Measurements from ENCODE around the gene ALK. TPM values are rescaled to one million over a fixed set of nuclear protein-coding genes. Genes with fewer than 3 reads are reported as not detected.

Gene ALK
- total and polyA plus RNA-seq, 2 experiments from 2014 or later, result 0.35 TPM; not detected in 1

GRCh38 chr2:29560030-29560429 is 361.4 kb downstream of the ALK start:
- Histone ChIP-seq H3K36me3 (ENCODE audit: insufficient read depth) (no peaks in the 10 kb centered on the region), H3F3A (replicated peaks; ENCODE audit: low read depth) (no peaks in the 10 kb centered on the region), H3K4me1 (ENCODE audit: insufficient read depth) (peaks cover 7% of the 10 kb centered on the region; the same call in 1 of the 2 replicates), H3K27me3 (ENCODE audit: insufficient read depth) (no peaks in the 10 kb centered on the region), H3K79me2 (replicated peaks; ENCODE audit: insufficient read depth) (no peaks in the 10 kb centered on the region), H3K9me2 (ENCODE audit: insufficient read depth) (peaks cover 6% of the 10 kb centered on the region; the same call in 1 of the 2 replicates), H3K4me2 (no peak overlapping the region), H3K4me3 (no peak overlapping the region), H4K20me1 (replicated peaks; ENCODE audit: insufficient read depth) (no peaks in the 10 kb centered on the region), H2AFZ (no peak overlapping the region), H3K27ac (ENCODE audit: low read depth) (no peak overlapping the region)
- H3K36me3 Mint-ChIP-seq (ENCODE audit: low read depth), result no peaks in the 10 kb centered on the region
- ATAC-seq (no peak), DNase-seq (ENCODE audit: low spot score) (no peak)
- H3K27me3 Mint-ChIP-seq (ENCODE audit: insufficient read depth, low read depth, poor library complexity), result peaks cover 2% of the 10 kb centered on the region
- H3K4me1 Mint-ChIP-seq, result peaks cover 6% of the 10 kb centered on the region
- no peaks in the 10 kb centered on the region; the same call in 2 of the 3 replicates for H3K9me3 Mint-ChIP-seq
- no peak for TF ChIP-seq ZNF114 (CRISPR knock-in tag; IDR thresholded peaks at IDR 0.05)
- no peak for TF ChIP-seq JUNB (IDR thresholded peaks at IDR 0.05; ENCODE audit: unreplicated experiment)
- TF ChIP-seq ZNF331 (CRISPR knock-in tag; IDR thresholded peaks at IDR 0.05; ENCODE audit: low read depth), result no peak
- TF ChIP-seq REST (IDR thresholded peaks at IDR 0.05; ENCODE audit: unreplicated experiment), result no peak
- TF ChIP-seq EZH2phosphoT487 (IDR thresholded peaks at IDR 0.05; ENCODE audit: unreplicated experiment), result no peak
- TF ChIP-seq NANOG (IDR thresholded peaks at IDR 0.05; ENCODE audit: borderline replicate concordance), result no peak
- no peak for TF ChIP-seq POLR2AphosphoS5 (IDR thresholded peaks at IDR 0.05; ENCODE audit: low read depth)
- no peak for TF ChIP-seq CTCF (conservative IDR thresholded peaks at IDR 0.05; ENCODE audit: low read depth in 2 of 2)
- no peak for TF ChIP-seq ETS1 (IDR thresholded peaks at IDR 0.05)
- no peak for TF ChIP-seq CREB1 (CRISPR knock-in tag; IDR thresholded peaks at IDR 0.05; ENCODE audit: low read depth)
- TF ChIP-seq EZH2 (IDR thresholded peaks at IDR 0.05; ENCODE audit: low read depth, unreplicated experiment), result no peak
- TF ChIP-seq STAT1 (IDR thresholded peaks at IDR 0.05; ENCODE audit: unreplicated experiment), result no peak
- TF ChIP-seq ZNF462 (CRISPR knock-in tag; IDR thresholded peaks at IDR 0.05), result no peak
- no peak overlapping the region for H3K4me3 Mint-ChIP-seq
- no peak overlapping the region for H3K27ac Mint-ChIP-seq
